ENCODE data around the gene MAVS.
"Not testable (repeated sequence)": the region's sequence is repeated elsewhere in the genome, so short reads cannot be mapped to it uniquely, and the experiment has no call there.

MAVS gene

DNA sequence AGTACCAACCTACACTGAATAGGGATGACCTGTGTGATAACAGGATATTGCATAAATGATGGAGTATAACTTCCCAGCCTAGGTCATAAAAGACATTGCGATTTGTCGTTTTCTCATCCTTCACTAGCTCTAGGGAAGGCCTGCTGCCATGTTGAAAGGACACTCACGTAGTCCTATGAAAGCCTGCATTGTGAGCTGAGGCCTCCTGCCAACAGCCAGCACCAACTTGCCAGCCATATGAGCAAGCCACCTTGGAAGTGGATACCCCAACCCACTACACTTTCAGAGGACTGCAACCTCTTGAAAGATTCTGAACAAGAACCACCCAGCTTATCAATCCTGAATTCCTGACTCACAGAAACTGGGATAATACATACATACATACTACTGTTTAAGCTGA, 39.1 kb downstream of the MAVS start:
- DNase-seq (ENCODE audit: low read depth, low spot score), result no peak

DNA sequence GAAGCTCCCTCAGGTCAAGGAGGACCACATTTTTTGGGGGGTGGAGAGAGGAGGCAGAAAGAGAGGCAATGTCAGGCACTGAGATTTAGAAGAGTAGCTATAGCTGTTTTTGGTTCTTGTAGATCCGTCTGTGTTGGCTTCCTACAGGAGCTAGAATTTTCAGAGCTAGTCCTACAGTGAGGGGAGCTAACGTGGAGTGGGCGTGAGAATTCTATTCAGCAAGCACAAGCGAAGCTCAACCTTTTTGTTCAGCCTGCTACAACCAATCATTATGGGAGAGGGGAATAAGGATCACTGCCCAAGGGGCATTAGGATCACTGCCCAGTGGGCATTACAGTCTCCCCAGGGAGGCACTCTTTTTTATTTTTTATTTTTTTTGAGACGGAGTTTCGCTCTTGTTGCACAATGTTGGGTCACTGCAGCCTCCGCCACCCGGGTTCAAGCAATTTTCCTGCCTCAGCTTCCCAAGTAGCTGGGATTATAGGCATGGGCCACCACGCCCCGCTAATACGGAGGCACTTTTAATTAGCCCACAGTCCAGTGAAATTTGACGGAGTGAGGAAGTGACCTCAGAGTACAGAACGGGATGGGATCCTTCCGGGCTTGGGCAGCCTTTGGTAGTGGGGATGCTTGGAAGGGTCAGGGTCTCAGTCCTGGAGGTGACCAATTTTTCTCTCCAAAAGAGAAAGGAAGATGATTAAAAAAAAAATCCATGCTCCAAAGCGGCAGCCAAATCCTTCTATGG, 41.4 kb downstream of the MAVS start:
- no peak for DNase-seq (ENCODE audit: low read depth, low spot score)

DNA sequence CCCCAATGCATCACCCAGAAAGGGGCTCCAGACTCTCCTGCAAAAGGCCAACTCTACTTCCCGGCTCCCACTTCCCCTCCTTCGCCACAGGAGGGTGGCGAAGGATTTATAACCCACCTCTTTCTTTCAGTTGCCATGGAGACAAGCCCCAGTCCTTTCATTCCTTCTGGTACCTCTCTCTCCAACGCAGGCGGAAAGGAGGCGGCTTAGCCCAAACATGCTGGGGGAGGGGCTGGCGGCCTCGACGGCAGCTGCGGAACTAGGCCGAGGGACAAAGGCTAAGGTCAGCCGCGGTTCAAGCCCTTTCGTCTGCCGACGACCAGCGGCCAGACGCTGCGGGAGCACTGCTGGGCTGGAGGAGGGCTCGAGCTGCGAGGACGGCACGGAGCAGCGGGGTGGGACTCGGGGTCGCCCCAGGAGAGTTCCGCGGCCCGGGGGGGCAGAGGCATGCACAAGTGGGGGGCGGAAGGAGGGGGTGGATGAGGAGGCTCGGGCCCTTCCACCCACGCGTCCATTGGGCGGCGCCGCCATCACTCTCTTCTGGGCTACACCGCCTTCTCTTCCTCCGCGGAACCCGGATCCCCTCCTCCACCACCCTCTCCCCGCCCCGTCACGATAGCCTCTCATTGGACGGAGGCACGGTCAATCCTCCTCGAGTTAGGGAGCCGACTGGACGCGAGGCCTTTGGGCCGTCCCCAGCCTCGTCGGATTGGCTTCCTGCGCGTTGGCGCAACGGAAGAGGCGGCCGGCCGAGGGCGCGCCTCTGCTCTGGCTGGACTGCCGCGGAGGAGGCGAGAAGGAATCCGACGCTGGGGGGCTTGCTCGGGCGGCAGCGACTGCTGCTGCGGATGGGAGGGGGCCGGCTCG, 42.2 kb downstream of the MAVS start, which contains the start of gene PANK2:
PANK2 (plus strand) TSS at position 766 of the 867 bp plus-strand sequence.
- peak; percentile 95 for DNase-seq (ENCODE audit: low read depth, low spot score)

DNA sequence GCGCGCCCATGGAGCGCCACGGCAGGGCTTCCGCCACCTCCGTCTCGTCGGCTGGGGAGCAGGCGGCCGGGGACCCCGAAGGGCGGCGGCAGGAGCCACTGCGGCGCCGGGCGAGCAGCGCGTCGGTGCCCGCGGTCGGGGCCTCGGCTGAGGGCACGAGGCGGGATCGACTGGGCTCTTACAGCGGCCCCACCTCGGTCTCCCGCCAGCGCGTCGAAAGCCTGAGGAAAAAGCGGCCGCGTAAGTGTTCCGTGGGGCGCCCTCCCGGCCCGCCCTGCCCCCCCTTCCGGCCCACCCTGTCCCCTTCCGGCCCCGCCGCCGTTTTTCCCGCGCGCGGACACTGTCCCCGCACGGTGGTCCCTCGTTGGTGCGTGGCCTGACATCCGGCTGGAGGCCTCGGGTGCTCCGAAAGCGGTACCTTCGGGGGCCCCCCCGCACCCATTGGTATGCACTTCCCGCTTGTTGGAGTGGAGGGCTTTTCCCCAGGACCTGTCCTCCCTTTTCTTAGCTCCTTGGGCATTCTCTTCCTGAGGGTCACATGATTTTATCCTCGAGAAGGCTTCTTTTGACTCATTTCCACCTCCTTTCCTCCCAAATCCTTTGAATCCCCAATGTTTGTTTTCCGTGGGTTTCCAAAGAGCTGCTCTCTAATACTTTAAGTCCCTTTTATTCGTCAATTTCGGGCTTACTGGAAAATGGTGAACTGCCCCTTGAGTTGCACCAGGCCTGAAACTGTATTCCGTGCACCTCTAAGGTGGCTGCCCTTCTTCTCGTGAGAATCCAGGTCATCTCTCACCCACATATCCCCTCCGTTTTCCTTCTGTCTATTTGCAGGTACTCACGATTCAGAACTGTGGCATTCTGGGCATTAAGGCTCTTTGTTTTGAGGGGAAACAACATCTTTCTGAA, 43.1 kb downstream of the MAVS start:
- no peak for DNase-seq (ENCODE audit: low read depth, low spot score)

DNA sequence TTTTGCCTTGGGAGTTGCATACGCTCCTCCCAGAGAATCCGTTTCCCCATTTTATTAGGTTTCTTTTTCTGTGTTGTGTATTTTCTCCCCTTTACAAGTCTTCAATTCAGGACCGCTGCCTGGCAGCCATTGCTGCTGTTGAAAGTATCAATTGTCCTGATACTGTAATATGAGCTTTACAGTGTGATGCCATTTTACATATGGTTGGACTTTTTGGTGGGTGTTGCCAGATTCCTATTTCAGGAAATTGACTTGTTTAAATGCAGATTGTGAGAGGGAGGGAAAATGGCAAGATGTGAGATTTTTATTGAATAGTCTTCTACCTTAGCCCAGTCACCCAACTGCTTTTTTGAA, 43.7 kb downstream of the MAVS start:
- DNase-seq (ENCODE audit: low read depth, low spot score), result no peak

DNA sequence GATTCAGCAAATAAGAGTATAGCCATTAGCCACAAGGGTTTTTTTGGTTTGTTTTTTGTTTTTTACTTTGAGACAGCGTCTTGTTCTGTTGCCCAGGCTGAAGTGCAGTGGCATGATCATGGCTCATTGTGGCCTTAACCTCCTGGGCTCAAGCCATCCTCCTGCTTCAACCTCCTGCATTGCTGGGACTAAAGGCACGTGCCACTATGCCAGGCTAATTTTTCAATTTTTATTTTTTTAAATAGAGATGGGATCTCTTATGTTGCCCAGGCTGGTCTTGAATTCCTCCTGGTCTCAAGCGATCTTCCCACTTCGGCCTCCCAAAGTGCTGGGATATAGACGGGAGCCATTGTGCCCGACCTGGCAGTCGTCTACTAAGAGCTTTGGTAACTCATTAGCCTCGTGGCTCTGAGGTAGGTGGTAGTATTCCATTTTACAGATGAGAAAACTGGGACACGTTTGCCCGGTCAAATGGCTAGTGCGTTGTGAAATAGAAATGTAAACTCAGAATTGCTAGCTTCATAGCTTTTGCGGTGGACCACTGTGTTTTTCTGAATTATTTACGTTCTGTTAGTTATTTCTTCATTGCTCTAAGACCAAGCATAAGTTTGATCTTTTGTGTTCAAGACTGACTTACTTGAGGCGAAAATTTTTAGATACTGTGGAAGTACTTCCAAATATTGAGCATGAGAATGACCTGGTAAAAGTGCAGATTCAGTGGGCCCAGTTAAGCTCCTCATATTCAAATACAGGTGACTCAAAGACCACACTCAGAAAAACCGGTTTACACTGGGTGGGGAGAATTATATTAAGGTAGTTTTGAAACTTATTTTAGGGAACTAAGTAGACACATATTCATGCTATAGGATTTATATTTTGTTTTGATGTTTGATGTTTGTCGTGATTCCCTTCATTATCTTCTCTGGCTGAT, 44.6 kb downstream of the MAVS start:
- DNase-seq (ENCODE audit: low read depth, low spot score), result no peak

DNA sequence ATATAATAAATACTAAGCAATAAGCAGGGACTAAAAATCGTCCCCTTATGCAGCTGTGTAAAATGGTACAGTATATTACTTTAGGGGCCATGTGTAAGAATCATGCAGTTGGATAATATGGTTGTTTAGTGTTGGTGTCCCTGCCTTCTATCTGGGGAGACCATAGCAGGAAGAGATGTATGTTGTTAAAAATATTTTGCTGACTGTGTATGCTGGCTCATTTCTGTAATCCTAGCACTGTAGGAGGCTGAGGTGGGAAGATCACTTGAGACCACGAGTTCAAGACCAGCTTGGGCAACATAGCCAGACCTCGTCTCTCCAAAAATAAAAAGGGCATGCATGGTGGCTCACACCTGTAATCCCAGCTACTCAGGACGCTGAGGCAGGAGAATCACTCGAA, 48.2 kb downstream of the MAVS start:
- DNase-seq (ENCODE audit: low read depth, low spot score), result no peak

DNA sequence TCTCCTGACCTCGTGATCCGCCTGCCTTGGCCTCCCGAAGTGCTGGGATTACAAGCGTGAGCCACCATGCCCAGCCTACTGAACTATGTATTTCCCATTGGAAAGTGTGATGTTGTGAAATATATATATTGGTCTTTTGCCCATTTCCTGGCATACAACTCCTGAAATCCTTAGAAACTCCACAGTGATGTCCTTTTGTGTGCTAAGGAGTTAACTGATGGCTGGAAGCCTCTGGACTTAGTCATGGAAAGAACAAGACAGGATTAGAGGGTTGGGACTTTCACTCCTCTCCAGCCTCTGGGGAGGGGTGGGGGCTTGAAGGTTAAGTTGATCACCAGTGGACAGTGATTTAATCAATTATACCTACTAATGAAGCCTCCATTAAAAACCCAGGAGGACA, 49.7 kb downstream of the MAVS start:
- no peak for DNase-seq (ENCODE audit: low read depth, low spot score)

DNA sequence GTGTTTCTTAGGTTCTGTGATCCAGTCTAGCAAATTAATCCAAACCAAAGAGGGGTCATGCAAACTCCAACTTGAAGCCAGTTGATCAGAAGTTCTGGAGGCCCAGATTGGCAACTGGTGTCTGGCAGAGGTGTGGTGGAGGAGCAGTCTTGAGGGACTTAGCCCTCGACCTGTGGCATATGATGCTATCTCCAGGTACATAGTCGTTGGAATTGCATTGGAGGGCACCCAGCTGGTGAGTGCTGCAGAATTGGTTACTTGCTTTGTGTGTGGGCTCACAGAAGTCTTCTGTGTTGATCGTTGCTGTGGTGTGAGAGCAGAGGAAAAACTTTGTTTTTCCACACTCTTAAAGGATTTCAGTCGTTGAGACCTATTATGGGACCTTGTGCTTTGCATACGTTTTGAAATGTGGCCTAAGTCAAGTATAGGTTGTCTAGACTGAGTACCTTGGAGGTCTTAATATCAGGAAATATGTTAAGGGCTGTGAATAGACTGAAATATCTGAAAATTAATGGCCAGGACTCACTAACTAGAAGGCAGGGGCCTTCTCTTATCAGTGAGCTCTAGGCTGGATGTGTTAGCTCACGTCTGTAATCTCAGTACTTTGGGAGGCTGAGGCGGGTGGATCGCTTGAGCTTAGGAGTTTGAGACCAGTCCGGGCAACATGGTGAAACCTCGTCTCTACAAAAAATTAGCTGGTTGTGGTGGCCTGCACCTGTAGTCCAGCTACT, 50.4 kb downstream of the MAVS start:
- no peak for DNase-seq (ENCODE audit: low read depth, low spot score)

DNA sequence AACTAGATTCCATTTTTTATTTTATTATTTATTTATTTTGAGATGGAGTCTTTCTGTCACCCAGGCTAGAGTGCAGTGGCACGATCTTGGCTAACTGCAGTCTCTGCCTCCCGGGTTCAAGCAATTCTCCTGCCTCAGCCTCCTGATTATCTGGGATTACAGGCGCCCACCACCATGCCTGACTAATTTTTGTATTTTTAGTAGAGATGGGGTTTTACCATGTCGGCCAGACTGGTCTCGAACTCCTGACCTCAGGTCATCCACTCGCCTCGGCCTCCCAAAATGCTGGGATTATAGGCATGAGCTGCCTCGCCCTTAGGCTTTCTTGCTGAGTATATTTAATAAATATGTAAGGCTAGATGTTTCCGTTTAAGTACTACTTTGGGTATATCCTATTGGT, 51.5 kb downstream of the MAVS start:
- DNase-seq (ENCODE audit: low read depth, low spot score), result not testable (repeated sequence)

DNA sequence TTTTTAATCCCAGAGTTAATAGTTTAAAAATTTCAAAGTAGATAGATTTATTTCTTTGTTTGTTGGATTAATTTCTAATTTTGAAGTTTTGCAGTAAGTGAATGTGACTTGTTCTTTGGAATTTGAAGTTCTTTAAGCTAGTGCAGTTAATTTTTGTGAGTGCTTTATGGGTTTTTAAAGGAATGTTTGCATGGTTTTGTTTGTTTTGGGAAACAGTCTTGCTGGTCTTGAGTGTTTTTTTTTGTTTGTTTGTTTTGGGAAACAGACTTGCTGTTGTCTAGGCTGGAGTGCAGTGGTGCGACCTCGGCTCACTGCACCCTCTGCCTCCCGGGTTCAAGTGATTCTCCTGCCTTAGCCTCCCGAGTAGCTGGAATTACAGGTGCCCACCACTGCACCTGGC, 52.0 kb downstream of the MAVS start:
- DNase-seq (ENCODE audit: low read depth, low spot score), result no peak

DNA sequence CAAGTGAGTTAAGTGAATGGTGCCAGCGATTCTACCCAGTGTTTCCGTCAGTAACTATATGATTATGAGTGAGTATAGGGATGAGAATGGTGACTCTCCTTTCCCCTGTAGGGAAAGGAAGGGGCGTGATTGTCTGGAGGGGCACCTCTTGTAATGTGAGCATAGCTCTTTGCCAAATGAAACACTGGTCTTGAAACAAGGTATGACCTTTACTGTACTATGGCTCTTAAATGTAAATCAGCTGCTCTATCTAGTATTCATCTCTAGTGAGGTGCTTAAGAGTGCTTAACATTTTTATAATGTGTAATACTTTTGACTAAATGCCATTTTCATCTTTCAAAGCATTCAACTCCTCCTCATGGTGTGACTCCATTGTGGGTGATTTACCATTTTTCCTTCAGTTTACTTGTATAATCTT, 53.6 kb downstream of the MAVS start:
- DNase-seq (ENCODE audit: low read depth, low spot score), result no peak

DNA sequence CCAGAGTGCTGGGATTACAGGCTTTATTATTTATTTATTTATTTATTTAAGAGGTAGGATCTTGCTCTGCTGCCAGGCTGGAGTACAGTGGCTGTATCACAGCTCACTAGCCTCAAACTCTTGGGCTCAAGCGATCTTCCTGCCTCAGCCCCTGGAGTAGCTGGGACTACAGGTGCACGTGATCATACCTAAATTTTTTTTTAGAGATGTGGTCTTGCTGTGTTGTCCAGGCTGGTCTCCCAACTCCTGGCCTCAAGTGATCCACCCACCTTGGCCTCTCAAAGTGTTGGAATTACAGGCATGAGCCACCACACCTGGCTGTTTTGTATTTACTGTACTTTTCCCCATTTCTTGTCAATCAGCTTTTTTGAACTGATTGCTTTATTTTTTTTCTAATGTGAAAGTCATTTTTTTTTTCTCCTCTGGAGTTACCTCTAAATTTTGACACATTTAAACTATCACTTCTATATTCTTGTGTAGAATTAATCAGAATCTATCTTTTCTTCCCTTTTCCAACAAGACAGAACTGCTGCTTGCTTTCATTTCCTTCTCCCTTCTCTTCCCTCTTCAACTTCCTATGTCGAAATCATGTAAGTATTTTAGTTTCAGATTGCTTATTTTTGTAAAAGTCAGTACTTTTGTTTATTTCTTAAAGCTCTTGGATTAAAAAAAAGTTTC, 54.5 kb downstream of the MAVS start:
- DNase-seq (ENCODE audit: low read depth, low spot score), result no peak

DNA sequence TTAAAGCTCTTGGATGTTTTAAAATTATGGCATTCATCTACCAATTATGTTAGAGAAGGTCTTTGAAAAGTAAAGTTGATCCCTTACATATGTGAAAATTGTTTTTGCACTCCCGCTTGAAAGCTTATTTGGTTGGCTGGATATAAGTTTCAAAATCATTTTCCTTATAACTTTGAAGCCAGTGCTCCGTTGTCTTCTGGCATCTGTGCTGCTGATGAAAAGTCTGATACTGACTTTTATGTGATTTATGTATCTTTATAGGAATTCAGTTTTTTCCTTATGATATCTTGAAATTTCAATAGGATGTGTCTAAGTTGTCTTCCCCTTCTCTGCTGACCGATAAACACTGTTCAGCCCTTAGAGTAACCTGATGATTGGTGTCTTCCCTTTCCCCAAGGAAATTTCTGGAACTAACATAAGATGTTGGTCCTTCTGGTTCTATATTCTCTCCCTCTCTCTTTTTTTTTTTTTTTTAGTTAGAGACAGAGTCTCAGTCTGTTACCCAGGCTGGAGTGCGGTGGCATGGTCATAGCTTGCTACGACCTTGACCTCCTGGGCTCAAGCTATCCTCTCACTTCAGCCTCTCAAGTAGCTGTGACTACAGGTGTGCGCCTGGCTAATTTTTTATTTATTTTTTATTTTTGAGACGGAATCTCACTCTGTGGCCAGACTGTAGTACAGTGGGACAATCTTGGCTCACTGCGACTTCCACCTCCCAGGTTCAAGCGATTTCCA, 55.2 kb downstream of the MAVS start:
- no peak for DNase-seq (ENCODE audit: low read depth, low spot score)

DNA sequence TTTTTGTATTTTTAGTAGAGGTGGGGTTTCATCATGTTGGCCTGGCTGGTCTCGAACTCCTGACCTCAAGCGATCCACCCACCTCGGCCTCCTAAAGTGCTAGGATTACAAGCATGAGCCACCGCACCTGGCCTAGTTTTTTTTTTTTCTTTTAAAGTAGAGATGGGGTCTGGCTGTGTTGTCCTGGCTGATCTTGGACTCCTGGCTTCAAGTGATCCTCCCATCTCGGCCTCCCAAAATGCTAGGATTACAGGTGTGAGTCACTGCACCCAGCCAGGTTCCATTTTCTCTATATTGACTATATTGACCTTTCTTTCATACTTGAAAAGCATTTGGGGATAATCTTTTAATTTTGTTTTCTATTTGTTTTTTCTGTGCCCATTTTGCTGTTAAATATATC, 55.8 kb downstream of the MAVS start:
- DNase-seq (ENCODE audit: low read depth, low spot score), result no peak

DNA sequence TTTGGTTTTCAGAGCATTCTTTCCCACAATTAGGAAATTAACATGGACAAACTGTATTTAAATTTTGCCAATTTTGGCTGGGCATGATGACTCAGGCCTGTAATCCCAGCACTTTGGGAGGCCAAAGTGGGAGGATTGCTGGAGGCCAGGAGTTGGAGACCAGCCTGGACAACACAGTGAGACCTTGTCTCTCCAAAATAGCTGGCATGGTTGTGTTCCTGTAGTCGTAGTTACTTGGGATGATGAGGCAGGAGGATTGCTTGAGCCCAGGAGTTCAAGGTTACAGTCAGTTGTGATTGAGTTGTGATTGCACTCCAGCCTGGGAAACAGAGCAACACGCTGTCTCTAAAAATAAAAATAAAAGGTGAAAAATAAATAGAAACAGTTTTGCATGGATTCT, 57.6 kb downstream of the MAVS start:
- DNase-seq (ENCODE audit: low read depth, low spot score), result no peak

DNA sequence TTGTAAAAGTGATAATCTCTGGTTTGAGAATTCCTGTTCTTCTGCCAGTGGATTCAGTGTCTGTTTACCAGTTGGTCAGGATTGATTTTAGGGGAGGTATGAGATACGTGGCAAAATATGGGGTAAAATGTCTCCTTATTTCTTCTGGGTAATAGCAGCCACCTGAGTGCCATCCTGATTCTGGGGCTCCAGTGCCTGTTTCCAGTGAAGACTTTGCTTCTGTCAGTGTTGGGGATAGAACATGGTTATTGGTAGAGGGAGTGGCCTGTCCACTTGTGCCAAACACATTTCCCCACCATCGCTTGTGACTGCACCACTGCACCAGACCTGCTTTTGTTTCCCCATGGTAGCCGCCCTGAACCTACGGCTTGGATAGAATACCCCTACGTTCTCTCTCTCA, 58.2 kb downstream of the MAVS start:
- DNase-seq (ENCODE audit: low read depth, low spot score), result no peak

DNA sequence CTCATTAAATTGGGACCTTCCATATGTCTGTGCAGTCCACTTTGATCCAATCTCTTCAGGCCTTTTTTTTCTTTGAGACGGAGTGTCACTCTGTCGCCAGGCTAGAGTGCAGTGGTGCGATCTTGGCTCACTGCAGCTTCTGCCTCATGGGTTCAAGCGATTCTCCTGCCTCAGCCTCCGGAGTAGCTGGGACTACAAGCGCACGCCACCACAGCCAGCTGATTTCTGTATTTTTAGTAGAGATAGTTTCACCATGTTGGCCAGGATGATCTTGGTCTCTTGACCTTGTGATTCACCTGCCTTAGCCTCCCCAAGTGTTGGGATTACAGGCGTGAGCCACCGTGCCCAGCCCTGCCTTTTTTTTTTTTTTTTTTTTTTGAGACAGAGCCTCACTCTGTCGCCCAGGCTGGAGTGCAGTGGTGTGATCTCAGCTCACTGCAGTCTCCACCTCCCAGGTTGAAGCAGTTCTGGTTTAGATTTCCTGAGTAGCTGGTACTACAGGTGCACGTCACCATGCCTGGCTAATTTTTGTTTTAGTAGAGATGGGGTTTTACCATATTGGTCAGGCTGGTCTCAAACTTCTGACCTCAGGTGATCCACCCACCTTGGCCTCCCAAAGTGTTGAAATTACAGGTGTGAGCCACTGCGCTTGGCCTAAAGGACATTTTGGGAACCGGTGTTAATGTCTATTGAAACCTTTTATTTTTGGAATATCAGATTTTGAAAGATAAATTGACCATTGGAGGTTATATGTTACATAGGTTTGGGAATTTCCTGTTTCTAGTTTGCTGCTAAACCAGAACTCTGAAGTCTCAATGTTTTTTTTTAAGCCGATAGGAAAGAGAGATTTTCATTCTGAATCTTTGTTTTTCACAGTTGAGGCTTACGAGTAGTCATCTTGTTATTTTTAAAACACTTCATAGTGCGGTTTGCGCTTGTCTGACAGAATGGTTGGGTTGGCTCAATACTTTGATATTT, 60.4 kb downstream of the MAVS start:
- DNase-seq (ENCODE audit: low read depth, low spot score), result not testable (repeated sequence)
